IMR-90 (cell line): Measurements from ENCODE around the gene NOVA2. TPM values are rescaled to one million over a fixed set of nuclear protein-coding genes. Genes with fewer than 3 reads are reported as not detected.

Experiments used
- ATAC-seq: fragments of 200-7000 bp; cut with Tn5 transposase; 2 replicates; pipeline ENCODE4 v1.9.1; 2020; ENCODE audit warnings: low read depth, mild to moderate bottlenecking, moderate library complexity
- BruUV-seq: library from RNA; stranded (reverse); fragments of 400-500 nt; replicated peaks from 2 replicates; lab custom pipeline; 2021; lab: Mats Ljungman, UMichigan
- CTCF ChIA-PET: fragments of 300-600 bp; formaldehyde crosslinking; extraction: SDS; loops from one replicate; lab custom pipeline; 2021; ENCODE audit warnings: antibody characterized with exemption; lab: Yijun Ruan, JAX
- POLR2A ChIA-PET: fragments of 300-600 bp; sonication (Branson Sonifier 250); formaldehyde crosslinking; loops from one replicate; lab custom pipeline; 2022; ENCODE audit warnings: antibody characterized with exemption; ENCODE audit not compliant: unreplicated experiment; lab: Charles Lee
- DNase-seq: peaks from one replicate; pipeline ENCODE4 v3.0.0; 2013
- H2AFZ ChIP-seq: replicated peaks from 2 replicates; pipeline ENCODE3; 2013; ENCODE audit warnings: low read length, mild to moderate bottlenecking; ENCODE audit not compliant: poor library complexity
- H2AK5ac ChIP-seq: 2 replicates; pipeline ENCODE4 v1.6.1; 2013; ENCODE audit warnings: low read depth, low read length, inconsistent platforms
- H2AK9ac ChIP-seq: replicated peaks from 2 replicates; pipeline ENCODE3; 2013; ENCODE audit warnings: mild to moderate bottlenecking, low read depth, low read length, moderate library complexity; ENCODE audit not compliant: poor library complexity
- H2BK120ac ChIP-seq: 2 replicates; pipeline ENCODE4 v1.6.1; 2013; ENCODE audit warnings: low read depth, low read length, inconsistent platforms
- H2BK15ac ChIP-seq: 3 replicates; pipeline ENCODE4 v1.6.1; 2013; ENCODE audit warnings: low read depth, low read length, inconsistent platforms
- H2BK20ac ChIP-seq: 2 replicates; pipeline ENCODE4 v1.6.1; 2013; ENCODE audit warnings: low read depth, mild to moderate bottlenecking, inconsistent platforms, low read length, moderate library complexity
- H2BK5ac ChIP-seq: 2 replicates; pipeline ENCODE4 v1.6.1; 2013; ENCODE audit warnings: mild to moderate bottlenecking, low read depth, low read length, inconsistent platforms; ENCODE audit not compliant: poor library complexity, severe bottlenecking
- H3K14ac ChIP-seq: replicated peaks from 2 replicates; pipeline ENCODE4 v1.6.1; 2013; ENCODE audit warnings: low read depth, low read length, inconsistent platforms
- H3K18ac ChIP-seq: 2 replicates; pipeline ENCODE4 v1.6.1; 2013; ENCODE audit warnings: low read depth, low read length, control low read depth
- H3K23ac ChIP-seq: 2 replicates; pipeline ENCODE4 v1.6.1; 2013; ENCODE audit warnings: low read depth, low read length, inconsistent platforms
- H3K27ac ChIP-seq: 2 replicates; pipeline ENCODE4 v1.5.1; 2013; ENCODE audit warnings: mild to moderate bottlenecking, control low read depth, low read length; ENCODE audit not compliant: insufficient read depth
- H3K27me3 ChIP-seq: 2 replicates; pipeline ENCODE4 v1.6.1; 2013; ENCODE audit warnings: low read length; ENCODE audit not compliant: control insufficient read depth, insufficient read depth
- H3K36me3 ChIP-seq: 2 replicates; pipeline ENCODE4 v1.6.1; 2013; ENCODE audit warnings: low read length, mixed read lengths; ENCODE audit not compliant: control insufficient read depth, insufficient read depth
- H3K4ac ChIP-seq: 2 replicates; pipeline ENCODE4 v1.6.1; 2013; ENCODE audit warnings: low read depth, low read length, inconsistent platforms
- H3K4me1 ChIP-seq: 2 replicates; pipeline ENCODE4 v1.6.1; 2013; ENCODE audit warnings: low read length, mixed read lengths; ENCODE audit not compliant: control insufficient read depth, insufficient read depth
- H3K4me2 ChIP-seq: 2 replicates; pipeline ENCODE4 v1.6.1; 2013; ENCODE audit warnings: low read depth, mild to moderate bottlenecking, control low read depth, low read length, moderate library complexity
- H3K4me3 ChIP-seq: 2 replicates; pipeline ENCODE4 v1.5.1; 2013; ENCODE audit warnings: low read depth, mild to moderate bottlenecking, control low read depth, low read length, moderate library complexity; ENCODE audit not compliant: insufficient read depth
- H3K56ac ChIP-seq: 2 replicates; pipeline ENCODE4 v1.6.1; 2013; ENCODE audit warnings: low read length, inconsistent platforms; ENCODE audit not compliant: insufficient read depth; ENCODE audit errors: extremely low read depth
- H3K79me1 ChIP-seq, 2 experiments: 2 replicates each; pipeline ENCODE4 v1.6.1; 2013; ENCODE audit warnings: low read length in 2 of 2, inconsistent platforms in 1 of 2, low read depth in 1 of 2
- H3K9ac ChIP-seq: 2 replicates; pipeline ENCODE4 v1.6.1; 2013; ENCODE audit warnings: low read depth, low read length, control low read depth
- H3K9me1 ChIP-seq: 2 replicates; pipeline ENCODE4 v1.6.1; 2013; ENCODE audit warnings: low read length, inconsistent platforms; ENCODE audit not compliant: insufficient read depth
- H3K9me3 ChIP-seq: 2 replicates; pipeline ENCODE4 v1.6.1; 2013; ENCODE audit warnings: low read length; ENCODE audit not compliant: control insufficient read depth, insufficient read depth
- H4K20me1 ChIP-seq: 2 replicates; pipeline ENCODE4 v1.6.1; 2013; ENCODE audit warnings: low read length, inconsistent platforms; ENCODE audit not compliant: insufficient read depth
- H4K5ac ChIP-seq: 2 replicates; pipeline ENCODE4 v1.6.1; 2013; ENCODE audit warnings: mild to moderate bottlenecking, low read depth, low read length, control low read depth
- H4K8ac ChIP-seq, 2 experiments: 2 replicates each; pipeline ENCODE4 v1.6.1; 2013; ENCODE audit warnings: low read depth in 2 of 2, low read length in 2 of 2, control low read depth in 1 of 2, inconsistent platforms in 1 of 2
- H4K91ac ChIP-seq: 2 replicates; pipeline ENCODE4 v1.6.1; 2013; ENCODE audit warnings: low read depth, low read length, inconsistent platforms; ENCODE audit not compliant: insufficient read depth
- BHLHE40 ChIP-seq: fragments of 150-350 bp; IDR thresholded peaks from 2 replicates; pipeline ENCODE4 v1.6.1; 2016; ENCODE audit warnings: mild to moderate bottlenecking, low read depth, low read length
- CEBPB ChIP-seq: IDR thresholded peaks from 2 replicates; pipeline ENCODE4 v1.6.1; 2012; ENCODE audit warnings: low read depth, low read length, improper control_type of control experiment
- CHD1 ChIP-seq: IDR thresholded peaks from 2 replicates; pipeline ENCODE4 v1.6.1; 2012; ENCODE audit warnings: low read depth, low read length, improper control_type of control experiment
- FOS ChIP-seq: fragments of 150-350 bp; IDR thresholded peaks from 2 replicates; pipeline ENCODE4 v1.6.1; 2016; ENCODE audit warnings: low read depth, low read length
- MAFK ChIP-seq: IDR thresholded peaks from 2 replicates; pipeline ENCODE4 v1.6.1; 2012; ENCODE audit warnings: low read depth, low read length, improper control_type of control experiment
- MAZ ChIP-seq: IDR thresholded peaks from 2 replicates; pipeline ENCODE4 v1.6.1; 2012; ENCODE audit warnings: low read depth, mild to moderate bottlenecking, low read length, improper control_type of control experiment, moderate library complexity, borderline replicate concordance
- MXI1 ChIP-seq: IDR thresholded peaks from 2 replicates; pipeline ENCODE4 v1.6.1; 2012; ENCODE audit warnings: low read depth, mild to moderate bottlenecking, low read length, moderate library complexity, borderline replicate concordance
- NFE2L2 ChIP-seq: fragments of 150-350 bp; IDR thresholded peaks from 2 replicates; pipeline ENCODE4 v1.6.1; 2016; ENCODE audit warnings: low read depth, mild to moderate bottlenecking, low read length
- POLR2A ChIP-seq: IDR thresholded peaks from 2 replicates; pipeline ENCODE4 v1.6.1; 2012; ENCODE audit warnings: mild to moderate bottlenecking, low read depth, low read length
- RAD21 ChIP-seq: IDR thresholded peaks from 2 replicates; pipeline ENCODE4 v1.6.1; 2012; ENCODE audit warnings: low read length, improper control_type of control experiment
- RCOR1 ChIP-seq: IDR thresholded peaks from 2 replicates; pipeline ENCODE4 v1.6.1; 2012; ENCODE audit warnings: mild to moderate bottlenecking, low read length, improper control_type of control experiment; ENCODE audit not compliant: insufficient replicate concordance
- RFX5 ChIP-seq: IDR thresholded peaks from 2 replicates; pipeline ENCODE4 v1.8.0; 2012; ENCODE audit warnings: low read depth, mild to moderate bottlenecking, low read length, moderate library complexity
- SMC3 ChIP-seq: fragments of 150-350 bp; IDR thresholded peaks from 2 replicates; pipeline ENCODE4 v1.6.1; 2016; ENCODE audit warnings: low read depth, mild to moderate bottlenecking, antibody characterized with exemption, low read length, moderate library complexity
- USF2 ChIP-seq: fragments of 150-350 bp; IDR thresholded peaks from 2 replicates; pipeline ENCODE4 v1.6.1; 2017; ENCODE audit warnings: mild to moderate bottlenecking, antibody characterized with exemption, low read length, low read depth
- WGBS, 2 experiments: methylation state at CpG; one replicate each; pipeline versions ENCODE4 v1.1.5 to v1.1.7; 2013; ENCODE audit warnings: missing lambda C conversion rate in 2 of 2; ENCODE audit not compliant: insufficient read length in 1 of 2; ENCODE audit errors: extremely low coverage in 2 of 2; 5-methylcytosine and 5-hydroxymethylcytosine counted together
- dilution Hi-C: fragments of 300-500 bp; cut with HindIII; formaldehyde crosslinking; loops from one replicate; pipeline ENCODE4 v1.14.3; 2018; ENCODE audit warnings: low sequenced_read_pairs; ENCODE audit not compliant: unreplicated experiment
- in situ Hi-C: fragments of 300-500 bp; cut with MboI; formaldehyde crosslinking; loops from 3 replicates; pipeline ENCODE4 v1.14.3; 2019; ENCODE audit warnings: low sequenced_read_pairs, inconsistent platforms, mixed read lengths
- intact Hi-C: fragments of 100-400 bp; cut with micrococcal nuclease; formaldehyde crosslinking; loops from 2 replicates; pipeline ENCODE4 v1.10.0; 2022
- polyA plus RNA-seq, 3 experiments: library from polyadenylated mRNA; depleted of rRNA; stranded (reverse); fragments of >200 nt; gene quantifications; 2 replicates each; pipeline ENCODE4 v1.2.3, GENCODE V29; 2012; ENCODE audit warnings: low replicate concordance in 1 of 3
- total RNA-seq: library from RNA; depleted of rRNA; stranded (reverse); fragments of >200 nt; gene quantifications from 2 replicates; pipeline ENCODE4 v1.2.3, GENCODE V29; 2012
- TF ChIP-seq, protein P1 (sequence below): conservative IDR thresholded peaks from 2 replicates; pipeline ENCODE4 v1.5.1; 2012; ENCODE audit warnings: mild to moderate bottlenecking, low read depth, low read length, improper control_type of control experiment
- TF ChIP-seq, protein P2 (sequence below): fragments of 150-350 bp; IDR thresholded peaks from 2 replicates; pipeline ENCODE4 v1.6.1; 2016; ENCODE audit warnings: low read depth, mild to moderate bottlenecking, low read length, moderate library complexity, borderline replicate concordance

The NOVA2 gene
- total and polyA plus RNA-seq, 2 of the 4 experiments (the other 2 are of a cell fraction): 0.03 TPM; not detected in 1

GRCh38 chr19:45938733-45939319 lies 34.8 kb downstream of the NOVA2 start:
- H3K9me3 ChIP-seq: no peaks in the 10 kb centered on the region; the same call in none of the 2 replicates
- BruUV-seq: no TSS peak
- CTCF ChIA-PET: no interaction called here

More at GRCh38 chr19:45938733-45939319, 34.8 kb downstream of the NOVA2 start:
- no peak overlapping the region for H3K14ac ChIP-seq
- no peak overlapping the region for H2BK20ac ChIP-seq
- H3K9ac ChIP-seq: no peak overlapping the region
- H4K5ac ChIP-seq: no peak overlapping the region
- DNase-seq: no peak
- POLR2A ChIA-PET: no interaction called here
- H3K9me1 ChIP-seq: no peaks in the 10 kb centered on the region
- ATAC-seq: no peak
- no peak for TF ChIP-seq RAD21
- TF ChIP-seq, protein P1, sequence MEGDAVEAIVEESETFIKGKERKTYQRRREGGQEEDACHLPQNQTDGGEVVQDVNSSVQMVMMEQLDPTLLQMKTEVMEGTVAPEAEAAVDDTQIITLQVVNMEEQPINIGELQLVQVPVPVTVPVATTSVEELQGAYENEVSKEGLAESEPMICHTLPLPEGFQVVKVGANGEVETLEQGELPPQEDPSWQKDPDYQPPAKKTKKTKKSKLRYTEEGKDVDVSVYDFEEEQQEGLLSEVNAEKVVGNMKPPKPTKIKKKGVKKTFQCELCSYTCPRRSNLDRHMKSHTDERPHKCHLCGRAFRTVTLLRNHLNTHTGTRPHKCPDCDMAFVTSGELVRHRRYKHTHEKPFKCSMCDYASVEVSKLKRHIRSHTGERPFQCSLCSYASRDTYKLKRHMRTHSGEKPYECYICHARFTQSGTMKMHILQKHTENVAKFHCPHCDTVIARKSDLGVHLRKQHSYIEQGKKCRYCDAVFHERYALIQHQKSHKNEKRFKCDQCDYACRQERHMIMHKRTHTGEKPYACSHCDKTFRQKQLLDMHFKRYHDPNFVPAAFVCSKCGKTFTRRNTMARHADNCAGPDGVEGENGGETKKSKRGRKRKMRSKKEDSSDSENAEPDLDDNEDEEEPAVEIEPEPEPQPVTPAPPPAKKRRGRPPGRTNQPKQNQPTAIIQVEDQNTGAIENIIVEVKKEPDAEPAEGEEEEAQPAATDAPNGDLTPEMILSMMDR: no peak
- no peak for TF ChIP-seq BHLHE40
- no peak for TF ChIP-seq NFE2L2
- TF ChIP-seq MAFK: no peak
- TF ChIP-seq, protein P2, sequence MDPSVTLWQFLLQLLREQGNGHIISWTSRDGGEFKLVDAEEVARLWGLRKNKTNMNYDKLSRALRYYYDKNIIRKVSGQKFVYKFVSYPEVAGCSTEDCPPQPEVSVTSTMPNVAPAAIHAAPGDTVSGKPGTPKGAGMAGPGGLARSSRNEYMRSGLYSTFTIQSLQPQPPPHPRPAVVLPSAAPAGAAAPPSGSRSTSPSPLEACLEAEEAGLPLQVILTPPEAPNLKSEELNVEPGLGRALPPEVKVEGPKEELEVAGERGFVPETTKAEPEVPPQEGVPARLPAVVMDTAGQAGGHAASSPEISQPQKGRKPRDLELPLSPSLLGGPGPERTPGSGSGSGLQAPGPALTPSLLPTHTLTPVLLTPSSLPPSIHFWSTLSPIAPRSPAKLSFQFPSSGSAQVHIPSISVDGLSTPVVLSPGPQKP: no peak
- TF ChIP-seq CEBPB: no peak
- TF ChIP-seq MAZ: no peak
- no peak for TF ChIP-seq POLR2A
- no peak for TF ChIP-seq MXI1
- no peak for TF ChIP-seq USF2
- no peak for TF ChIP-seq RCOR1
- no peak for TF ChIP-seq CHD1
- TF ChIP-seq SMC3: no peak
- TF ChIP-seq RFX5: no peak
- TF ChIP-seq FOS: no peak
- no peaks in the 10 kb centered on the region for H3K79me1 ChIP-seq
- H2AFZ ChIP-seq: peak overlapping the region; percentile 9
- no peak overlapping the region for H2BK5ac ChIP-seq
- no peak overlapping the region for H3K23ac ChIP-seq
- no peak overlapping the region for H3K4me2 ChIP-seq
- H3K18ac ChIP-seq: no peak overlapping the region
- no peak overlapping the region for H4K91ac ChIP-seq
- no peak overlapping the region for H2BK15ac ChIP-seq
- H3K4me1 ChIP-seq: no peaks in the 10 kb centered on the region
- H3K4me3 ChIP-seq: no peak overlapping the region
- dilution Hi-C loops (no loop called here), intact Hi-C loops (no loop called here), in situ Hi-C loops (no loop called here)
- no peak overlapping the region for H4K8ac ChIP-seq
- H3K27ac ChIP-seq: no peak overlapping the region
- no peak overlapping the region for H2AK5ac ChIP-seq
- H2AK9ac ChIP-seq: no peak overlapping the region
- no CpG with 5 or more reads among the region's 3 CpGs for WGBS, 2 experiments
- H3K56ac ChIP-seq: no peak overlapping the region
- peaks cover 58% of the 10 kb centered on the region for H3K27me3 ChIP-seq
- H4K20me1 ChIP-seq: no peaks in the 10 kb centered on the region
- no peak overlapping the region for H2BK120ac ChIP-seq
- no peaks in the 10 kb centered on the region for H3K36me3 ChIP-seq
- no peak overlapping the region for H3K4ac ChIP-seq
